ENCODE data around the gene ZDHHC4.
"Not testable (repeated sequence)": the region's sequence is repeated elsewhere in the genome, so short reads cannot be mapped to it uniquely, and the experiment has no call there.

ZDHHC4 gene

DNA sequence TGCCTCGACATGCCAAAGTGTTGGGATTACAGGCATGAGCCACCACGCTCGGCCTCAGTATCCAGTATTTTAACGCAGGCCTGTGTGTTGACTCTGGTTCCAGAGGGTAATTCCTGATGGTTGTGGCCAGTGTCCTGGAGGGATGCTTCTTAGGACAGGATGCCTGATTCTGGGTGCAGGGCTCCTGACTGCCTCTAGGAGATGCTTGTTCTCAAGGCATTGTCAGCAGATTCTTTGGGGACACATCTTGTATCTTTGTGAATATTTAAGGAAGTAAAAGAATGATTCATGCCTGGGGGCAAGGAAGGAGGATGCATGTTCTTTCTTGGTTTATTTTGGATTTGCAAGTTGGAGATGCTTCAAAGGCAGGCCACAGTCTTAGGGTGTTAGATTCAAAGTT is 2.2 kb downstream of the ZDHHC4 start (continued):
- TF ChIP-seq, protein P1, sequence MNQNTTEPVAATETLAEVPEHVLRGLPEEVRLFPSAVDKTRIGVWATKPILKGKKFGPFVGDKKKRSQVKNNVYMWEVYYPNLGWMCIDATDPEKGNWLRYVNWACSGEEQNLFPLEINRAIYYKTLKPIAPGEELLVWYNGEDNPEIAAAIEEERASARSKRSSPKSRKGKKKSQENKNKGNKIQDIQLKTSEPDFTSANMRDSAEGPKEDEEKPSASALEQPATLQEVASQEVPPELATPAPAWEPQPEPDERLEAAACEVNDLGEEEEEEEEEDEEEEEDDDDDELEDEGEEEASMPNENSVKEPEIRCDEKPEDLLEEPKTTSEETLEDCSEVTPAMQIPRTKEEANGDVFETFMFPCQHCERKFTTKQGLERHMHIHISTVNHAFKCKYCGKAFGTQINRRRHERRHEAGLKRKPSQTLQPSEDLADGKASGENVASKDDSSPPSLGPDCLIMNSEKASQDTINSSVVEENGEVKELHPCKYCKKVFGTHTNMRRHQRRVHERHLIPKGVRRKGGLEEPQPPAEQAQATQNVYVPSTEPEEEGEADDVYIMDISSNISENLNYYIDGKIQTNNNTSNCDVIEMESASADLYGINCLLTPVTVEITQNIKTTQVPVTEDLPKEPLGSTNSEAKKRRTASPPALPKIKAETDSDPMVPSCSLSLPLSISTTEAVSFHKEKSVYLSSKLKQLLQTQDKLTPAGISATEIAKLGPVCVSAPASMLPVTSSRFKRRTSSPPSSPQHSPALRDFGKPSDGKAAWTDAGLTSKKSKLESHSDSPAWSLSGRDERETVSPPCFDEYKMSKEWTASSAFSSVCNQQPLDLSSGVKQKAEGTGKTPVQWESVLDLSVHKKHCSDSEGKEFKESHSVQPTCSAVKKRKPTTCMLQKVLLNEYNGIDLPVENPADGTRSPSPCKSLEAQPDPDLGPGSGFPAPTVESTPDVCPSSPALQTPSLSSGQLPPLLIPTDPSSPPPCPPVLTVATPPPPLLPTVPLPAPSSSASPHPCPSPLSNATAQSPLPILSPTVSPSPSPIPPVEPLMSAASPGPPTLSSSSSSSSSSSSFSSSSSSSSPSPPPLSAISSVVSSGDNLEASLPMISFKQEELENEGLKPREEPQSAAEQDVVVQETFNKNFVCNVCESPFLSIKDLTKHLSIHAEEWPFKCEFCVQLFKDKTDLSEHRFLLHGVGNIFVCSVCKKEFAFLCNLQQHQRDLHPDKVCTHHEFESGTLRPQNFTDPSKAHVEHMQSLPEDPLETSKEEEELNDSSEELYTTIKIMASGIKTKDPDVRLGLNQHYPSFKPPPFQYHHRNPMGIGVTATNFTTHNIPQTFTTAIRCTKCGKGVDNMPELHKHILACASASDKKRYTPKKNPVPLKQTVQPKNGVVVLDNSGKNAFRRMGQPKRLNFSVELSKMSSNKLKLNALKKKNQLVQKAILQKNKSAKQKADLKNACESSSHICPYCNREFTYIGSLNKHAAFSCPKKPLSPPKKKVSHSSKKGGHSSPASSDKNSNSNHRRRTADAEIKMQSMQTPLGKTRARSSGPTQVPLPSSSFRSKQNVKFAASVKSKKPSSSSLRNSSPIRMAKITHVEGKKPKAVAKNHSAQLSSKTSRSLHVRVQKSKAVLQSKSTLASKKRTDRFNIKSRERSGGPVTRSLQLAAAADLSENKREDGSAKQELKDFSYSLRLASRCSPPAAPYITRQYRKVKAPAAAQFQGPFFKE (tag by site-specific recombination; IDR thresholded peaks at IDR 0.05; ENCODE audit: borderline replicate concordance): no peak
- TF ChIP-seq ZFP41 (tag by site-specific recombination; IDR thresholded peaks at IDR 0.05; ENCODE audit: borderline replicate concordance) (no peak), ZNF544 (tag by site-specific recombination; IDR thresholded peaks at IDR 0.05) (no peak), ZXDB (tag by site-specific recombination; IDR thresholded peaks at IDR 0.05) (no peak), ZNF155 (tag by site-specific recombination; IDR thresholded peaks at IDR 0.05) (no peak), ZNF335 (tag by site-specific recombination; conservative IDR thresholded peaks at IDR 0.05) (no peak), RBAK (tag by site-specific recombination; IDR thresholded peaks at IDR 0.05) (no peak), ZSCAN30 (tag by site-specific recombination; IDR thresholded peaks at IDR 0.05) (no peak), ZNF341 (tag by site-specific recombination; IDR thresholded peaks at IDR 0.05; ENCODE audit: low read depth) (no peak), ZNF473 (tag by site-specific recombination; IDR thresholded peaks at IDR 0.05) (no peak), ZNF112 (tag by site-specific recombination; IDR thresholded peaks at IDR 0.05) (no peak)

DNA sequence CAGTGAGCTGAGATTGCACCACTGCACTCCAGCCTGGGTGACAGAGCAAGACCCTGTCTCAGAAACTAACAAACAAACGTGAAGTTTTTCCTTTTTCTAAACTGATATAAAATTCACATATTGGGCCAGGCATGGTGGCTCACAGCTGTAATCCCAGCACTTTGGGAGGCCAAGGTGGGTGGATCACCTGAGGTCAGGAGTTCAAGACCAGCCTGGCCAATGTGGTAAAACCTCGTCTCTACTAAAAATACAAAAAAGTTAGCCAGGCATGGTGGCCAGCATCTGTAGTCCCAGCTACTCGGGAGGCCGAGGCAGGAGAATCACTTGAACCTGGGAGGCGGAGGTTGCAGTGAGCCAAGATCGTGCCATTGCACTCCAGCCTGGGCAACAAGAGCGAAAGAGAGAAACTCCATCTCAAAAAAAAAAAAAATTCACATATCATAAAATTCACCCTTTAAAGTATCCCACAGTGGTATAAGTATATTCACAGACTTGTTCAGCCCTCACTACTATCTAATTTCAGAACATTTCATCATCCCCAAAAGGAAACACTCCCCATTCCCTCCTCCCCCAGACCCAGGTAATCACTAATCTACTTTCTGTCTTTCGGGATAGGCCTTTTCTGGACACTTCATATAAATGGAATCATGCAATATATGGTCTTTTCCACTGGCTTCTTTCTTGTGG is 8.6 kb downstream of the ZDHHC4 start:
- H3K4me1 ChIP-seq (ENCODE audit: control insufficient read depth, insufficient read depth, low read length); H3K4me3 ChIP-seq (ENCODE audit: low read depth, low read length); CTCF ChIA-PET; H3K9me3 ChIP-seq (ENCODE audit: control insufficient read depth, insufficient read depth, low read depth, low read length); H3K27ac ChIP-seq (ENCODE audit: extremely low read depth, low read depth, low read length); POLR2A ChIA-PET: not testable (repeated sequence)
- peak; percentile 70 for TF ChIP-seq ZBTB17 (tag by site-specific recombination; IDR thresholded peaks at IDR 0.05)
- peaks cover 44 to 72% of the 10 kb centered on the region in 2 experiments for H3K36me3 ChIP-seq (ENCODE audit: control insufficient read depth in 2 of 2, insufficient read depth in 1 of 2, low read length in 2 of 2)

DNA sequence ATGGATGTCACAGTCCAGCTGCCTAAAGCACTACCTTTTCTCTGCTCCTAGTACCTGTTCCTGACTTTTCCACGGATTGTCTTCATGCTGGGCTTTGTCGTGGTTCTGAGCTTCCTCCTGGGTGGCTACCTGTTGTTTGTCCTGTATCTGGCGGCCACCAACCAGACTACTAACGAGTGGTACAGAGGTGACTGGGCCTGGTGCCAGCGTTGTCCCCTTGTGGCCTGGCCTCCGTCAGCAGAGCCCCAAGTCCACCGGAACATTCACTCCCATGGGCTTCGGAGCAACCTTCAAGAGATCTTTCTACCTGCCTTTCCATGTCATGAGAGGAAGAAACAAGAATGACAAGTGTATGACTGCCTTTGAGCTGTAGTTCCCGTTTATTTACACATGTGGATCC is 11.3 kb downstream of the ZDHHC4 start:
- H3K4me3 ChIP-seq (ENCODE audit: low read depth, low read length): no peak overlapping the region
- no peaks in the 10 kb centered on the region for H3K4me1 ChIP-seq (ENCODE audit: control insufficient read depth, insufficient read depth, low read length)
- peaks cover 47 to 57% of the 10 kb centered on the region in 2 experiments for H3K36me3 ChIP-seq (ENCODE audit: control insufficient read depth in 2 of 2, insufficient read depth in 1 of 2, low read length in 2 of 2)
- POLR2A ChIA-PET: interaction anchor here (0.9 kb wide), 1 partner anchor 11 kb away, joined by 3 read pairs; the partner anchor contains the start of gene ZDHHC4
- no peaks in the 10 kb centered on the region for H3K9me3 ChIP-seq (ENCODE audit: control insufficient read depth, insufficient read depth, low read depth, low read length)
- CTCF ChIA-PET: interaction anchor here (5.5 kb wide), 1 partner anchor 73 kb away, joined by 28 read pairs; no protein-coding TSS in a partner anchor
- H3K27ac ChIP-seq (ENCODE audit: extremely low read depth, low read depth, low read length): no peak overlapping the region
- TF ChIP-seq, protein P2, sequence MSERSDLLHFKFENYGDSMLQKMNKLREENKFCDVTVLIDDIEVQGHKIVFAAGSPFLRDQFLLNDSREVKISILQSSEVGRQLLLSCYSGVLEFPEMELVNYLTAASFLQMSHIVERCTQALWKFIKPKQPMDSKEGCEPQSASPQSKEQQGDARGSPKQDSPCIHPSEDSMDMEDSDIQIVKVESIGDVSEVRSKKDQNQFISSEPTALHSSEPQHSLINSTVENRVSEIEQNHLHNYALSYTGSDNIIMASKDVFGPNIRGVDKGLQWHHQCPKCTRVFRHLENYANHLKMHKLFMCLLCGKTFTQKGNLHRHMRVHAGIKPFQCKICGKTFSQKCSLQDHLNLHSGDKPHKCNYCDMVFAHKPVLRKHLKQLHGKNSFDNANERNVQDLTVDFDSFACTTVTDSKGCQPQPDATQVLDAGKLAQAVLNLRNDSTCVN (tag by site-specific recombination; optimal IDR thresholded peaks at IDR 0.05): no peak
- TF ChIP-seq SCRT2 (tag by site-specific recombination; IDR thresholded peaks at IDR 0.05): 0 out of 2 replicates have a peak, but pooled peaks have one; percentile 28

Measured in HEK293 (cell line).